Karpas-422 (cell line): ENCODE data around the gene TECPR2. TPM values are rescaled to one million over a fixed set of nuclear protein-coding genes. Genes with fewer than 3 reads are reported as not detected.
A peak's percentile ranks its signal among the peaks of the same experiment; 100 is the strongest.

Experiments used
- DNase-seq: peaks from one replicate; pipeline ENCODE4 v3.0.0-alpha.2; 2015
- H2AFZ ChIP-seq: fragments of 200-600 bp; sonication (generic); 2 replicates; pipeline ENCODE4 v1.6.1; 2014; ENCODE audit warnings: antibody characterized with exemption, low read length, mixed read lengths
- H3K27ac ChIP-seq: fragments of 200-600 bp; sonication (generic); 2 replicates; pipeline ENCODE4 v1.5.1; 2014; ENCODE audit warnings: mild to moderate bottlenecking, low read length, moderate library complexity
- H3K27me3 ChIP-seq: fragments of 200-600 bp; sonication (generic); 2 replicates; pipeline ENCODE4 v1.6.1; 2014; ENCODE audit warnings: low read length, mixed read lengths
- H3K36me3 ChIP-seq: fragments of 200-600 bp; sonication (generic); 2 replicates; pipeline ENCODE4 v1.6.1; 2014; ENCODE audit warnings: low read length, mixed read lengths; ENCODE audit not compliant: insufficient read depth
- H3K4me1 ChIP-seq: fragments of 200-600 bp; sonication (generic); 2 replicates; pipeline ENCODE4 v1.6.1; 2014; ENCODE audit warnings: mild to moderate bottlenecking, low read length, mixed read lengths
- H3K4me2 ChIP-seq: fragments of 200-600 bp; sonication (generic); 2 replicates; pipeline ENCODE4 v1.6.1; 2014; ENCODE audit warnings: low read length, low read depth, mild to moderate bottlenecking; ENCODE audit not compliant: poor library complexity, severe bottlenecking
- H3K4me3 ChIP-seq: fragments of 200-600 bp; sonication (generic); 2 replicates; pipeline ENCODE4 v1.5.1; 2014; ENCODE audit warnings: mild to moderate bottlenecking, antibody characterized with exemption, low read length, mixed read lengths
- H3K79me2 ChIP-seq: fragments of 200-600 bp; sonication (generic); 2 replicates; pipeline ENCODE4 v1.6.1; 2014; ENCODE audit warnings: mild to moderate bottlenecking, low read length, mixed read lengths
- H3K9ac ChIP-seq: fragments of 200-600 bp; sonication (generic); 2 replicates; pipeline ENCODE4 v1.6.0; 2014; ENCODE audit warnings: low read length
- H3K9me2 ChIP-seq: fragments of 200-600 bp; sonication (generic), shearing (Covaris generic); replicated peaks from 2 replicates; pipeline ENCODE4 v1.6.0; 2014; ENCODE audit warnings: mild to moderate bottlenecking, low read length, moderate library complexity; ENCODE audit not compliant: insufficient read depth
- H3K9me3 ChIP-seq: fragments of 300-700, 200-600 bp; sonication (generic); 2 replicates; pipeline ENCODE4 v1.6.1; 2014; ENCODE audit warnings: low read length, mixed read lengths
- H4K20me1 ChIP-seq: fragments of 200-600 bp; sonication (generic); 2 replicates; pipeline ENCODE4 v1.6.1; 2014; ENCODE audit warnings: mild to moderate bottlenecking, antibody characterized with exemption, low read length, low read depth; ENCODE audit not compliant: insufficient read depth
- total RNA-seq: library from RNA; depleted of rRNA; stranded (reverse); fragments of >200 nt; shearing (Covaris generic); gene quantifications from 2 replicates; pipeline ENCODE4 v1.2.3, GENCODE V29; 2014; ENCODE audit warnings: low replicate concordance

TECPR2 gene
- total RNA-seq, 1 experiment from 2014 or later: 10.3 TPM

GRCh38 chr14:102523200-102523568 lies 160.4 kb downstream of the TECPR2 start:
- Histone ChIP-seq H3K4me3 (no peak overlapping the region), H3K9me3 (no peaks in the 10 kb centered on the region), H4K20me1 (no peaks in the 10 kb centered on the region), H3K79me2 (no peaks in the 10 kb centered on the region), H2AFZ (no peak overlapping the region), H3K36me3 (no peaks in the 10 kb centered on the region), H3K4me2 (no peak overlapping the region), H3K27ac (no peak overlapping the region), H3K4me1 (peaks cover 20% of the 10 kb centered on the region), H3K9ac (no peak overlapping the region), H3K9me2 (no peaks in the 10 kb centered on the region), H3K27me3 (no peaks in the 10 kb centered on the region)
- no peak for DNase-seq

GRCh38 chr14:102523569-102524450 lies 161.1 kb downstream of the TECPR2 start:
- no peaks in the 10 kb centered on the region for H3K36me3 ChIP-seq
- H3K4me3 ChIP-seq: peak overlapping the region; percentile 58
- H3K4me2 ChIP-seq: peak overlapping the region; percentile 99
- H2AFZ ChIP-seq: peak overlapping the region; percentile 62
- H3K9me3 ChIP-seq: no peaks in the 10 kb centered on the region
- DNase-seq: no peak
- H3K27ac ChIP-seq: no peak overlapping the region
- H4K20me1 ChIP-seq: no peaks in the 10 kb centered on the region
- no peaks in the 10 kb centered on the region for H3K79me2 ChIP-seq
- H3K9ac ChIP-seq: peak overlapping the region; percentile 64
- H3K27me3 ChIP-seq: no peaks in the 10 kb centered on the region
- H3K9me2 ChIP-seq: no peaks in the 10 kb centered on the region
- H3K4me1 ChIP-seq: peaks cover 20% of the 10 kb centered on the region

- Histone ChIP-seq H3K4me2 (peak overlapping the region; percentile 99), H3K79me2 (no peaks in the 10 kb centered on the region), H3K27ac (peak overlapping the region; percentile 71), H3K9ac (peak overlapping the region; percentile 76), H3K9me3 (no peaks in the 10 kb centered on the region), H4K20me1 (no peaks in the 10 kb centered on the region), H3K4me3 (peak overlapping the region; percentile 84), H2AFZ (peak overlapping the region; percentile 91), H3K9me2 (no peaks in the 10 kb centered on the region), H3K27me3 (no peaks in the 10 kb centered on the region), H3K36me3 (no peaks in the 10 kb centered on the region), H3K4me1 (peaks cover 20% of the 10 kb centered on the region)
- peak; percentile 100 for DNase-seq
Measured at GRCh38 chr14:102524451-102525218, 161.9 kb downstream of the TECPR2 start.

GRCh38 chr14:102525219-102525928 lies 162.6 kb downstream of the TECPR2 start:
- H3K9me3 ChIP-seq: no peaks in the 10 kb centered on the region
- H2AFZ ChIP-seq: peak overlapping the region; percentile 91
- H3K4me1 ChIP-seq: peaks cover 20% of the 10 kb centered on the region
- H3K27me3 ChIP-seq: no peaks in the 10 kb centered on the region
- H3K9ac ChIP-seq: peak overlapping the region; percentile 76
- no peaks in the 10 kb centered on the region for H3K36me3 ChIP-seq
- H3K79me2 ChIP-seq: no peaks in the 10 kb centered on the region
- peak overlapping the region; percentile 84 for H3K4me3 ChIP-seq
- H3K9me2 ChIP-seq: no peaks in the 10 kb centered on the region
- H3K4me2 ChIP-seq: peak overlapping the region; percentile 99
- H3K27ac ChIP-seq: peak overlapping the region; percentile 71
- DNase-seq: peak; percentile 89
- H4K20me1 ChIP-seq: no peaks in the 10 kb centered on the region

- peak overlapping the region; percentile 76 for H3K9ac ChIP-seq
- H3K9me2 ChIP-seq: no peaks in the 10 kb centered on the region
- H3K9me3 ChIP-seq: no peaks in the 10 kb centered on the region
- no peak for DNase-seq
- H3K79me2 ChIP-seq: no peaks in the 10 kb centered on the region
- no peaks in the 10 kb centered on the region for H3K27me3 ChIP-seq
- peaks cover 25% of the 10 kb centered on the region for H3K4me1 ChIP-seq
- peak overlapping the region; percentile 91; the same call in 1 of the 2 replicates for H2AFZ ChIP-seq
- H3K4me3 ChIP-seq: peak overlapping the region; percentile 84
- H3K36me3 ChIP-seq: no peaks in the 10 kb centered on the region
- H3K4me2 ChIP-seq: peak overlapping the region; percentile 99
- H4K20me1 ChIP-seq: no peaks in the 10 kb centered on the region
- H3K27ac ChIP-seq: no peak overlapping the region
Measured at GRCh38 chr14:102525929-102526497, 163.3 kb downstream of the TECPR2 start.

GRCh38 chr14:102528431-102529170 lies 165.9 kb downstream of the TECPR2 start:
- Histone ChIP-seq H3K27ac (no peak overlapping the region), H3K27me3 (no peaks in the 10 kb centered on the region), H3K9ac (no peak overlapping the region), H4K20me1 (no peaks in the 10 kb centered on the region), H3K79me2 (no peaks in the 10 kb centered on the region), H2AFZ (no peak overlapping the region), H3K36me3 (no peaks in the 10 kb centered on the region), H3K4me3 (no peak overlapping the region), H3K4me2 (no peak overlapping the region), H3K9me2 (no peaks in the 10 kb centered on the region), H3K9me3 (no peaks in the 10 kb centered on the region), H3K4me1 (peaks cover 28% of the 10 kb centered on the region)
- no peak for DNase-seq

- H2AFZ ChIP-seq: no peak overlapping the region
- no peak overlapping the region for H3K27ac ChIP-seq
Measured at GRCh38 chr14:102530828-102531478, 168.2 kb downstream of the TECPR2 start.

More at GRCh38 chr14:102530828-102531478, 168.2 kb downstream of the TECPR2 start:
- H4K20me1 ChIP-seq: no peaks in the 10 kb centered on the region
- H3K9ac ChIP-seq: no peak overlapping the region
- H3K79me2 ChIP-seq: no peaks in the 10 kb centered on the region
- DNase-seq: peak; percentile 75
- no peaks in the 10 kb centered on the region for H3K36me3 ChIP-seq
- H3K9me3 ChIP-seq: no peaks in the 10 kb centered on the region
- peak overlapping the region; percentile 53 for H3K4me2 ChIP-seq
- no peaks in the 10 kb centered on the region for H3K9me2 ChIP-seq
- H3K4me3 ChIP-seq: peak overlapping the region; percentile 17; the same call in 1 of the 2 replicates
- peaks cover 9% of the 10 kb centered on the region for H3K4me1 ChIP-seq
- no peaks in the 10 kb centered on the region for H3K27me3 ChIP-seq
